Bronchial smooth muscle cell (primary cell): ENCODE data around the gene TCEAL3. TPM values are rescaled to one million over a fixed set of nuclear protein-coding genes. Genes with fewer than 3 reads are reported as not detected.

Experiments
- total RNA-seq: library from RNA; depleted of rRNA; stranded (reverse); fragments of >200 nt; gene quantifications from 2 replicates; pipeline ENCODE4 v1.2.1, GENCODE V29; 2014

TCEAL3 gene, protein sequence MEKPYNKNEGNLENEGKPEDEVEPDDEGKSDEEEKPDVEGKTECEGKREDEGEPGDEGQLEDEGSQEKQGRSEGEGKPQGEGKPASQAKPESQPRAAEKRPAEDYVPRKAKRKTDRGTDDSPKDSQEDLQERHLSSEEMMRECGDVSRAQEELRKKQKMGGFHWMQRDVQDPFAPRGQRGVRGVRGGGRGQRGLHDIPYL
- total RNA-seq: 13.6 and 28.2 TPM in 2 replicates

DNA sequence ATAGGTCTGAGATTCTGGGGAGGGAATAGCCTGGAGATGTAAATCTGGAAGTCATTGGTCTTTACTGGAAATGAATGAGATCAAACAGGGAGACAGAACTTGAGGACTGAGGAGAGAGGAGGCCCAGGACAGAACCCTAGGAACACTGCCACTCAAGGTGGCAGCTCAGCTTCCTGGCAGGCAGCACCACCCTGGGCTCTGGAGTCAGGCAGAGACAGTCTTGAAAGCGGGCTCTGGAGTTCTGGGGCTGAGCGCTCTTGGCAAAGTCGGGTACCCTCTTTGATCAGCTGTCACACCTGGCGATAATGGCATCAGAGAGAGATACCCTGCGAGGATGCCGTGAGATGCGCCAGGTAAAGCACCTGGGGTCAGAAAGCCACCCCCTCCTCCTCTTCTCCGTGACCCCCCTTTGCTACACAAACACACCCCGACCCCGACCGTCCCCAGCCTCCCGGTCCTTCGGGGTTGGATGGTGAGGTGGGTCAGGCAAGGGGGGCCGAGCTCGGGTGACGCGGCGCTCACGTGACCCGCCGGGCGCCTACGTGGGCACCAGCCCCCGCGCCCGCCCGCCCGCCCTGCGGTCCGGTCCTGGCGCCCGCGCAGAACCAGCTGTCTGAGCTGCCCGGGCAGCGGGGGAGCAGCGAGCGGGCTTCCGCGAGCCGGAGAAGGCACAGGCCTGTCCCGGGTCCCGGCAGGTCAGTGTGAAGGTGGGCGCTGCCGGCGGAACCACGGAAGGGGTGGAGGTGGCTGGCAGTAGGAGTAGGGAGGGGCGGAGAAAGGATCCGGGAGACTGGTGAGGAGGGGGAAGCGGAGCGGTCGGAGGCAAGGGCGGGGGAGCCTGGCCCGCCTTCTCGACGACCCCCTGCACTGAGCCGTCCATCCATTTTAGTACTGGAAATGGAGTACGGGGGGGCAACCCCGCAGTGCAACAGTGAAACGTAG is at the start of gene TCEAL3:
Gene TCEAL3 (plus strand): TSS at position 600 of the 942 bp plus-strand sequence. CDS start 1,102 bp downstream, outside the sequence.

DNA sequence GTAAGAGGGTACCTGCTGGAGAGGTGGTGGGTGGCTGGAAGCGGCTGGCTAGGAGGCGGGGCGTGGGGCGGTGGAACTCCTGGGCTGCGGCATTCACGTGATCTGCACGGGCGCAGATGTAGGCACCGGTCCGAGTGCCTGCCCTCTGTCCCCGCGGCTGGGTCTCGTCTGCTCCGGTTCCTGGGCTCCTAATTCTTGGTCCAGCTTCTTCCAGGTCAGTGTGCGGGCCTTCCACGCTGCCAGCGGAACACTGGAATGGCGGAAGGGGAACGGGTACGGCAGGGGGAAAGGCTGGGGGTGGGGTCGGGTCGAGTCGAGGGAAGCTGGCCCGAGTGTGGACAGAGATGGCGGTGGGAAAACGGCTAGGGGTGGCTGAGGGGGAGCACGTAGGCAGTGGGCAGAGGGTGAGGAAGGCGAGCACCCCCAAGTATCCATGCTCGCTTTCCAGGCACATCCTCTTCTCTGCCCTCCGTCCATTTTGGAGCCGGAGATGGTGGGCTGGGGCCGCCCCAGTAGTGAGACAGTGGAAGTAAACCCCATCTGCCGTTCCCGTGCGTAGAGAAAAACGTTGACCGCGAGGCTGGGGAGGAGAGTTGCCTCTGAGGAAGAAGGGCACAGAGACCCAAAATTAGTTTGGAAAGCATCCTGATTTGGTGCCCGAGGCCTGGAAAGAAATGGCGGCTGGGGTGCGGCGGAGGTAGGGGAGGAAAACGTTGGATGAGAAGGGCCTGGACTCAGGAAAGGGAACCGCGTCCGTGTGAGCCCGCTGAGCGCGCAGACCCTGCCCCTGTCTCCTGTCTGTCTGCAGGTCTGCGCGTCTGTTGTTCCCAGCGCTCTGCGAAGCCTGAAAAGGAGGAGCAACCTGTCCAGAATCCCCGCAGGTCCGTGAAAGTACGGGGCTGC is 22.1 kb upstream of the TCEAL3 start, which contains the start of gene TCEAL4:
Gene TCEAL4 (plus strand): TSS at position 105 of the 903 bp plus-strand sequence. CDS start 1,161 bp downstream, outside the sequence.

DNA sequence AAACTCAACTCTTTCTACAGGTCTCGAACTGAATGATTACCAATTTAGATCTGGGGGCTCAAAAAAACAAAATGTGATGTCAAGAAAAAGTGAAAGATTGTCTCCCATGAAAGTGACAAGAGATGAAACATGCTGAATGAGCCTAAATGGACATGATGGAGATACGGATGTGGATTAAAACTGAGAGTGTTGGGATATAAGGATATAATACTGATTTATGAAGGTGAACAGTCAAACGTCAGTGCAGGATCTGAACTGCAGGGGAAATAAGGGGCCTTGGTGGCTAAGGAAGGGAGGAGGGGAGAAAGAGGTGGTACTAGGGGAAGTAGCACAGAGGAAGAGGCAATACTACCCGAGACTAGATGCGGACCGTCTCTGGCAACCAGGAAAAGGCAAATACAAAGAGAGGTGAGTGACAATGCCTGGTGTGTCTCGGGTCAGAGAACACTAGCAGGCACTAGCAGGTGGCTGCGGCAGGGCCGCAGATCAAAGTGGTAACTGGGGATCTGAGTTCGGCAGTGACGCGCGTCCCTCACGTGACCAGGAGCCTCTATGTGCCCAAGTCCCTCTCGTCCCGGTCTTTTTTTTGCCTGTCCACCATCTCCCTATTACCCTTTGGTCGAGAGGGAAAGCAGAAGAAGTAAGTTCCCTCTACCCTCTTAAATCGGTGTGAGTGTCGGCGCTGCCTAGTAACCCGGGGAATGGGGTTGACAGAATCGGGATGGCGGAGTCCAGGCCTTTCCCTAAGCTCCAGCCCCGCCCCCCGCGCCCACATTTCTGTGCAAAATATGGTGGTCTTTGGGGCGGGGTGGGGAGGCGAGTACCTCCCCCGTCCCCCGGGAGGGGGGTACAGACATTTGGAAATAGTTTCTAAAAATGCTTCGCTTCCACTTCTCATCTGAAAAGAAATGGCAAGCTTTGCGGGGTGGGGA is 20.9 kb downstream of the TCEAL3 start, which contains the start of gene TCEAL1:
Gene TCEAL1 (plus strand): TSS at position 590 of the 932 bp plus-strand sequence. CDS start 942 bp downstream, outside the sequence.

Other genes with a start within 250 kb of the TCEAL3 start
- 477 and 562 TPM in 2 replicates for gene BEX3, start 231.4 kb upstream of the TCEAL3 start, total RNA-seq
- gene RAB40A, start 88.5 kb upstream of the TCEAL3 start, total RNA-seq: 0.09 and 0.16 TPM in 2 replicates
- gene TCEAL4, start 22.4 kb upstream of the TCEAL3 start, total RNA-seq: 61.0 and 73.0 TPM in 2 replicates
- 13.8 and 24.7 TPM in 2 replicates for gene TCEAL1, start 21.0 kb downstream of the TCEAL3 start, total RNA-seq
- 263 and 335 TPM in 2 replicates for gene MORF4L2, start 78.7 kb downstream of the TCEAL3 start, total RNA-seq
- not detected in 2 replicates for gene TMEM31, start 102.9 kb downstream of the TCEAL3 start, total RNA-seq
- gene PLP1, start 168.9 kb downstream of the TCEAL3 start, total RNA-seq: 0.26 and 0.32 TPM in 2 replicates
- gene RAB9B, start 224.3 kb downstream of the TCEAL3 start, total RNA-seq: 0.77 and 1.1 TPM in 2 replicates